Measurements from ENCODE around the gene ATP6V0E2.

- TF ChIP-seq, protein P1, sequence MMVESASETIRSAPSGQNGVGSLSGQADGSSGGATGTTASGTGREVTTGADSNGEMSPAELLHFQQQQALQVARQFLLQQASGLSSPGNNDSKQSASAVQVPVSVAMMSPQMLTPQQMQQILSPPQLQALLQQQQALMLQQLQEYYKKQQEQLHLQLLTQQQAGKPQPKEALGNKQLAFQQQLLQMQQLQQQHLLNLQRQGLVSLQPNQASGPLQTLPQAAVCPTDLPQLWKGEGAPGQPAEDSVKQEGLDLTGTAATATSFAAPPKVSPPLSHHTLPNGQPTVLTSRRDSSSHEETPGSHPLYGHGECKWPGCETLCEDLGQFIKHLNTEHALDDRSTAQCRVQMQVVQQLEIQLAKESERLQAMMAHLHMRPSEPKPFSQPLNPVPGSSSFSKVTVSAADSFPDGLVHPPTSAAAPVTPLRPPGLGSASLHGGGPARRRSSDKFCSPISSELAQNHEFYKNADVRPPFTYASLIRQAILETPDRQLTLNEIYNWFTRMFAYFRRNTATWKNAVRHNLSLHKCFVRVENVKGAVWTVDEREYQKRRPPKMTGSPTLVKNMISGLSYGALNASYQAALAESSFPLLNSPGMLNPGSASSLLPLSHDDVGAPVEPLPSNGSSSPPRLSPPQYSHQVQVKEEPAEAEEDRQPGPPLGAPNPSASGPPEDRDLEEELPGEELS (CRISPR knock-in tag; IDR thresholded peaks at IDR 0.05) = no peak
- TF ChIP-seq, protein P2, sequence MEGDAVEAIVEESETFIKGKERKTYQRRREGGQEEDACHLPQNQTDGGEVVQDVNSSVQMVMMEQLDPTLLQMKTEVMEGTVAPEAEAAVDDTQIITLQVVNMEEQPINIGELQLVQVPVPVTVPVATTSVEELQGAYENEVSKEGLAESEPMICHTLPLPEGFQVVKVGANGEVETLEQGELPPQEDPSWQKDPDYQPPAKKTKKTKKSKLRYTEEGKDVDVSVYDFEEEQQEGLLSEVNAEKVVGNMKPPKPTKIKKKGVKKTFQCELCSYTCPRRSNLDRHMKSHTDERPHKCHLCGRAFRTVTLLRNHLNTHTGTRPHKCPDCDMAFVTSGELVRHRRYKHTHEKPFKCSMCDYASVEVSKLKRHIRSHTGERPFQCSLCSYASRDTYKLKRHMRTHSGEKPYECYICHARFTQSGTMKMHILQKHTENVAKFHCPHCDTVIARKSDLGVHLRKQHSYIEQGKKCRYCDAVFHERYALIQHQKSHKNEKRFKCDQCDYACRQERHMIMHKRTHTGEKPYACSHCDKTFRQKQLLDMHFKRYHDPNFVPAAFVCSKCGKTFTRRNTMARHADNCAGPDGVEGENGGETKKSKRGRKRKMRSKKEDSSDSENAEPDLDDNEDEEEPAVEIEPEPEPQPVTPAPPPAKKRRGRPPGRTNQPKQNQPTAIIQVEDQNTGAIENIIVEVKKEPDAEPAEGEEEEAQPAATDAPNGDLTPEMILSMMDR (IDR thresholded peaks at IDR 0.05) = no peak
- TF ChIP-seq ZNF219 (CRISPR knock-in tag; IDR thresholded peaks at IDR 0.05; ENCODE audit: borderline replicate concordance) = no peak
- no peak for TF ChIP-seq RELA (CRISPR knock-in tag; IDR thresholded peaks at IDR 0.05; ENCODE audit: borderline replicate concordance)
- TF ChIP-seq ATF1 (CRISPR knock-in tag; IDR thresholded peaks at IDR 0.05) = no peak
These were observed 42.0 kb upstream of the ATP6V0E2 start for GRCh38 chr7:149831741-149832219.

Measured in WTC11 (cell line).